ENCODE results near the gene IMPDH1.

IMPDH1 gene

DNA sequence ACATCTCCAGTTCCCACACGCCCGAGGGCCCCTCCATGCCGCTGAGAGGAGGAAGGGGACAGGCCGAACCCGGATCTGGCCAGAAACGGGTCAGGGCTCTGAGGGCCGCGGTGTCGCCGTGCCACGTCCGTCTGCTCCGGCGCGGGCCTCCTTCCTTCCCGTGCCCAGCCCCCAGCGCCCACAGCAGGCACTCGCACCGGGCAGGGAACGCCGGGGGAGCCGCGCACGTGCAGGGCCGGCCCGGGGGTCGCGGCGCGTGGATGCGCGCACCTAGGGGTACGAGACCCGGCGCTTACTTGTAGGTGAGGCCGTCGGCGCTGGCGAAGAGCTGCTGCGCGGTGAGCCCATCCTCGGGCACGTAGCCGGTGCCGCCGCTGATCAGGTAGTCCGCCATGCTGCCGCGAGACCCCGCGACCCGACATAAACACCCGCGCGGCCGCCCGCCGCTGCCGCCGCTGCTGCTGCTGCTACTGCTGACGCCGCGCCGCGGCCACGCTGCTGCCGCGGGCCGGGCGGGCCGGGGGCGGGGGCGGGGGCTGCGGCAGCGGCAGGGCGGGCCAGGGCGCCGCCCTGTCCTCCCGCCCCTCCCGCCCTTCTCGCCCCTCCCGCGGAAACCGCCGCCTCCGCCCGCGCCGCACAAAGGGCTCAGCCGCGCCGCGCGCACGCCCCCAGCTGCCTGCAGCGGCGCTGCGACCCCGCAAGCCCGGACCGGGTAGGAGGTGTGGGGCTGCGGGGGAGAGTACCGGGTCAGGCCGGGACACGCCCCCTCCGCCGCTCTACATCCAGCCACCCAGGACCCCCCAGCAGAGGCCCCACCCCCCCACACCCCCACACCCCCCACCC lies 4.1 kb downstream of the IMPDH1 start:
- DNase-seq (ENCODE audit: low read depth) = no peak

DNA sequence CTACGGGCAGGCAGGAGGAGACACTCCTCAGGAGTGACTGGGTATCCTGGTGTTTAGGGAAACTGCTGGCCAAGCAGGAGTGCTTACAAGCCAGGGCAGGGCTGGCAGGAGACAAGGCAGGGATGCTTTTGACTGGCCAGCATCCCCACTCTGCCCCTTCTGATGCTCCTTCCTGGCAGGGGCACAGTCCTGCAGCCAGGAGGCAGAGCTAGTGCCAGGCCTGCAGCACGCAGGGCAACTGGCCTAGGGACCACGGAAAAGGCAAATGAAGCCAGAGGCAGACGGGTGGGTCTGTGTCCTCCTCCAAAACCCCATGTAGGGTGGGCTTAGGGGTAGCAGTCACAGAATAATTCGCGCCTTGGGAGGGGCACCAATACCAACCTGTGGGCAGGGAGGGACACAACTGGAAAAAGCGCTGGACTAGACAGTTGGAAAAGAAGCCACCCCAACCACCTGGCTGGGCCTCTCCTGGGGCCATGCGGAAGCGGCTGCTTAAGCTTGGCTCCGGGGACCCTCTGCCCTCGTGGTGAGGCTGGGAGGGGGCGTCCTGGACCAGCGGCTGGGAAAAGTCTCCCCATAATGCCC lies 4.8 kb downstream of the IMPDH1 start:
- no peak for DNase-seq (ENCODE audit: low read depth)

DNA sequence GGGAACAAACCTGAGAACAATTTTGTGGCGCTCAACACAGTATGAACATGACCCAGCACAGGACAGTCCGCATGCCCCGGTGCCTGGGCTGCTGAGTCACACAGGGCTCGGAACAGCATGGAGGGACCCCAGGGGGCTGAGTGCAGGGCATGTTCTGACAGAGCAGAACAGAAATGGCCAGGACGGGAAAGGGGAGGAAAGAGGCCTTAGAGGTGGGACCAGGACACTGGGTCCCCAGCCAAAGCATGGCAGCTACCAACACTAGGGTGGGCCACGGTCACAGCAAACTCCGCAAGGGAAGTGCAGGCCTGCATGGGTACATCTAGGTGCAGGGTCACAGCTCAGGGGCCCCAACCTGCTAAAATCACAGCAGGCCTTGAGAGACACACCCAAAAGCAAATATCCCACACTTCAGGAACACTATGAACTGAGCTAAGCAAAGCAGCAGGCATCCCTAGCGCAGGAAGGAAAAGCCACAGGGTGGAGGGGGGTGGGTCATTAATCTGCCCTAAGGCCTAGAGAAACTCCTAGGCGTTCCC lies 5.6 kb downstream of the IMPDH1 start:
- DNase-seq (ENCODE audit: low read depth) = no peak

DNA sequence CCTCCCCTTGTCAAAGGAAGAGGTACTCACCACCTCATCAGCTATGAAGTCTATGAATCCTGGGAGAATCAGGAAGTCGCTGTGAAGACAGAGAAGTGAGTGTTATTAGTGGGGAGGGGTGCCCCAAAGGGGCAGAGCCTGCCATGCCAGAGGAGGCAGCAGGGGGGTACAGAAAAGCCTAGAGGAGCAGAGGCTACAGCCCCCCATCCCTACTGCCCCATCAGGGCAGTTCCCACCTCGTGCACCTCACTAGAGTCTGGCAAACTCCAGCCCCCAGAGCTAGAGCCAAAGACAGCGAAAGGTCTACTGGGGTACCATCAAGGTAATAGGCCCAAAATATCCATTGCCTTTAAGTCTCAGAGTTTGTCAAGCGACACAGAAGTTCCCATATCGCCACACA lies 6.1 kb downstream of the IMPDH1 start:
- DNase-seq (ENCODE audit: low read depth) = no peak

DNA sequence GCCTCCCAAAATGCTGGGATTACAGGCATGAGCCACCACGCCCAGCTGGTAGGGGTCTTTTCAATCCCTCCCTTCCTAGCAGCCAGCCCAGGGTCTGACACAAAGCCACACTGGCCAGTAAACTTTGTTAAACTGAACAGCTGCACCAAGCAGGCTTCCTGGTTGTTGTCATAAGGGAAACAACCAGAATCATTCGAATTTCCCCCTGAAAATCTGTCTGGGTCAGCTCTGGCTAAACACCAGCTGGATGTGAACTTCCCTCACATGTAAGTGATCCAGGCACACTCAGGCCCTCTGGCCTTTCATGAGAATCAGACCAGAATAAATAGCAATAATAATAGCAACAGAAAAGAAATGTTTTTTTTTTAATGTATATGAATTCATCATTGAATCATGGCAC lies 7.4 kb downstream of the IMPDH1 start:
- DNase-seq (ENCODE audit: low read depth) = no peak

DNA sequence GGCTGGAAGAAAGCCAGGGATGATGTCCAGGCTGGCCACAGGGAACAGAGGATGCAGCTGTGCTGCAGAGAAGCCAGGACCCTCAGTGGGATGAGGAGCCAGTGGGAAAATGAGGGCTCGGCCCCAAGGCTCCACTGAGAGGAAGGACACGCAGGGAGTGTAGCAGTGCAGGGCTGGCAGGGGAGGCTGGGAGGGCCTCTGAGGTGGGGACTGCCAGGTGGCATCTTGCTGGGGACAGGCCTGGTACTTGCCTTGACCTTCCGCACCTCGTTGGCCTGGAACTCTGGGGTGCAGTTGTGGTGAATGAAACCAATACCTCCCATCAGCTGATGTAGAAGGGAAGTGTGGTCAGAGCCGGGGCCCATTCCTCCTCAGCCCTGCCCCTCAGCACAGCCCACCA lies 9.2 kb downstream of the IMPDH1 start:
- DNase-seq (ENCODE audit: low read depth) = no peak

DNA sequence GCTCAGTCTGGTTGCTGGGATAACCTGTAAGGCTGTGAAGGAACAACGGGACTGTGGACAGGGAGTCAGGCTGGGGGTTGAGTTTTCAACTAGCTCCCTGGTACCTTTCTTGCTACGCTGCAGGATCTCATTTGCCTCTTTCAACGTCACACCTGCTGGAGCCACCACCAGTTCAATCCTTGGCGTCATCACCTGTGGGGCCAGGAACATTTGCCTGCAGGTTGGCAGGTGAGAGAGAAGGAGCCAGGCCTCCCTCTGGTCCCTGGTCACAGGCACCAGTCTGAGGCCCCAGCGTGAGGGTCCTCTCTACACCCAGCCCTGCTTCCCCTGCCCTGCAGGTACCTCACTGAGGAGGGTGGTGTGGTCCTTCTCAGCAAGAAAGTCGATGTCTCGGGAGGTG lies 9.8 kb downstream of the IMPDH1 start:
- DNase-seq (ENCODE audit: low read depth) = no peak

DNA sequence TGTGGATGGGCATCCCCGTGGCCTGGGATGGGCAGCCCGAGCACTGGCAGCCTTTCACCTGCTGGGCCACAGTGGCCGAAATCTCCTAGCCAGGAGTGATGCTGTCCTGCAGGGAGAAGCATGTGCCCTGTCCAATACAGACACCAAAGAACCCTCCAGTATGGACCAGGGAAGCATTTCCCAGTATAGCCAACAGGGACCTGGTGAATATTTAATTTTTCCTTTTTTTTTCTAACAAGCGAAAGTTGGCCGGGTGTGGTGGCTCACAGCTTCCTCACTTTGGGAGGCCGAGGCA lies 11.0 kb downstream of the IMPDH1 start:
- DNase-seq (ENCODE audit: low read depth) = no peak

DNA sequence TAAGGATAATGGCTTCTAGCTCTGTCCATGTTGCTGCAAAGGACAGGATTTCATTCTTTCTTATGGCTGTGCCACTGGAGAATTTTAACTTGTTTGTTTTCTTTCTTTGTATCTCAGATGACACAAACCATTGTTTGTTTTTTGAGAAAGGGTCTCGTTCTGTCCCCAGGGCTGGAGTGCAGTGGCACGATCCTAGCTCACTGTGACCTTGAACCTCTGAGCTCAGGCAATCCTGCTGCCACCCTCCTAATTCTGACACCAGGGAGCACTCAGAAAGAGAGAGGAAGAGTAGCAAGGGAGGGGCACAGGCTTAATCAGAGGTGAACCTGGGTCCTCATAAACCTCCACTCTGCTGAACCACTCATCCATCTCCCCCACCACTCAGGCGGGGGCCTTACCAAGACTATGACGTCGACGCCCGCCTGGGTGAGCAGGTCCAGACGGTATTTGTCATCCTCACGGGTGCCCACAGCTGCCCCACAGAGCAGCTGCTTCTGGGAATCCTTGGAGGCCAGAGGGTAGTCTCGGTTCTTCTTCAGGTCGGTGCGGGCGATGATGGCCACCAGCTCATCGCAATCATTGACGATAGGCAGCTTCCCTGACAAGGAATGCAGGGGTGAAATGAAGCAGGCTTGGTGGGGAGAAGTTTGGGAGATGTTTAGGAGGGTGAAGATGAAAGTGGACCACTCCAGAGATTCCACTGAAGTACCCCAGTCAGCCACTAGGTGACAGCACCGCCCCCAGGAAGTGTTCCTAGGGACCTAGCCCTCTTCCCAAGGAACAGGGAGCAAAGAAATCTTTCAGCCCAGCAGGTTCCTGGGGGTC lies 11.6 kb downstream of the IMPDH1 start:
- no peak for DNase-seq (ENCODE audit: low read depth)

DNA sequence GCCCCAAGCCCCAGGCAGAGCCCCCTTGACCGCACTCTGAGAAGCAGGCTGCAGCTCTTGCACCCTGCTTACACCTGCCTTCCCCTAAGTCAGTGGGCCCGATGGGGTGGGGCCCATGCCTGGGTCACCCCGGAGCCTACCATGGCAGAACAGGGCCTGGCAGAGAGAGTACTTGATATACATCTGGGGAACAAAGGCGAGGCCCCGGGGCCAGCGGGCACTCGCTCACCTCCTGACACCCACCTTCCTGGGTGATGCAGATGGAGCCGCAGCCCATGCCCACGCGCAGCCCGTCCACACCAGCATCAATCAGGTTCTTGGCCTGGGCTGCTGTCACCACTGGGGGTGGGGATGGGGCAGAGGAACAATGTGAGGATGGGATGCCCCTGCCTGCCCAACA lies 13.4 kb downstream of the IMPDH1 start:
- no peak for DNase-seq (ENCODE audit: low read depth)

DNA sequence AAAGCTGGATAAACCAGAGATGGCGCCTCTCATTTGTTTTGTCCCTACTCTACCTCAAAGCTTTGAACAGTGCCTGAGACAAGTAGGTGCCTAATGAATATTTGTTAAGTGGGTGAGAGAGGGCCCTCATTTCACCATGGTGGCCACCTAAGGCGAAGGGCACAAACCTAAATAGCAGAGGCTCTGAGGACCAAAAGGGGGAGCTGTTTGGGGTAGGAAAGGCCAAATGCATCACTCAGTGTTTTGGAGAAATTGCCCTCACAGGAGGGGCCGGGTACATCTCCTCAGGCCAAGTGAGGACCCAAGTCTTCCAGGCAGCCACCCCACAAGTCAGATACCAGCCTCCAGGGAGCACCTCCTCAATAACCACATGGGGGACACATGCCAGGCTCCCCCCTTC lies 14.0 kb downstream of the IMPDH1 start:
- no peak for DNase-seq (ENCODE audit: low read depth)

DNA sequence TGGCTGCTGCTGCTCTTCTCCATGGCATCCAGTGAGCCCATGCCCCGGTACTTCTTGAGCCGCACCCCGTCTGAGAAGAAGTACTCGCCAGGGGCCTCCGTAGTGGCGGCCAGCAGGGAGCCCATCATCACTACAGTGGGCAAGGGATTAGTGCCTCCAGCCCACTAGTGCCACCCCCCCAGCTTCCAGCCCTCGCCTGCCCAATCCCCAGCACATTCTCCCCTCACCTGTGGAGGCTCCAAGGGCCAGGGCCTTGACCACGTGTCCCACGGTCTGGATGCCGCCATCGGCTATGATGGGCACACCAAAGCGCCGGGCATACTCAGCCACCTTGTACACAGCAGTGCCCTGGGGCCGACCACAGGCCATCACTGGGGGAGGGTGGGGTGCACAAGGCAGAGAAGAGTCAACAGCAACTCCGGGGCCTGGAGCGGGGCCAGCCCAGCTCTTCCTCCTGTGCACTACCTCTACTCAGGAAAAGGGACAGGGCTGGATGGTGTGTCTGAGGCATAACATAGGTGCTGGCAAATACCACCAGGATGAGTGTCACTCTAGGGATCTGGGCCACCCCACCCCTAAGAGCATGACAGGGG lies 14.8 kb downstream of the IMPDH1 start:
- DNase-seq (ENCODE audit: low read depth) = no peak

DNA sequence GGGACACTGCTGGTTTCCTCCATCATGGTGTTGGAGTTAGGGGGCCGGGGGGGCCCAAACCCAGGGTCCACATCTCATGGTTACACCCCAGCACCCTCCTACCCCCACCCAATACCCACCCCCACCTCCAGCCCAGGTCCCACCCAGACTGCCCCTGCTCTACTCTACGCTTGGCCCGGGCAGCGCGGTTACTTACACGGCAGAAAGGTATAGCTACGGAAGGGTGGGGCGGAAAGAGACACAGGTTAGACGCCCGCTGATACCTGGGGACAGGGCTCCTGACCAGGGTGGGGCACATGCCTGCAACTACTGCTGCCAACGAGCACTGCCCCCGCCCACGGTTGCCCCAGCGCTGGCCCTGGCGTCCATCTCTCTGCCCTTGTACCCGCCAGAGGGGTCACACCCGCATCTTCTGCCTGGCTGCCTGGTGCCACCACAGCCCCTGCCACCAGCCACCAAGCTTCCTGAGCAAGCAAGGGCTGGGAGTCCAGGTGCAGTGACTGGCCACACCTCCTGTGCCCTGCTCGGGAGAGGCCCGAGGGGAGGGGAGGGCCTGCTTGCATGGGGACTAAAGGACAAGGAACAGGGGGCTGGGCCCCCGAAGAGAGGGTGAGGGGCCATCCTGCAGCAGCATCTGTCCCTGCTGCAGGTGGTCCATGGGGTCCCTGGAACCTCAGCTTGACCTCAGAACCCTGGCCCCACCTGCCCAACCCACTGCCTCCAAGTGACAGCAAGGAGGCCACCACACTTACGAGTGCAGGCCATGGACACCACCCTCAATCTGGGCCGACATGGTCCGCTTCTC lies 16.1 kb downstream of the IMPDH1 start:
- no peak for DNase-seq (ENCODE audit: low read depth)

DNA sequence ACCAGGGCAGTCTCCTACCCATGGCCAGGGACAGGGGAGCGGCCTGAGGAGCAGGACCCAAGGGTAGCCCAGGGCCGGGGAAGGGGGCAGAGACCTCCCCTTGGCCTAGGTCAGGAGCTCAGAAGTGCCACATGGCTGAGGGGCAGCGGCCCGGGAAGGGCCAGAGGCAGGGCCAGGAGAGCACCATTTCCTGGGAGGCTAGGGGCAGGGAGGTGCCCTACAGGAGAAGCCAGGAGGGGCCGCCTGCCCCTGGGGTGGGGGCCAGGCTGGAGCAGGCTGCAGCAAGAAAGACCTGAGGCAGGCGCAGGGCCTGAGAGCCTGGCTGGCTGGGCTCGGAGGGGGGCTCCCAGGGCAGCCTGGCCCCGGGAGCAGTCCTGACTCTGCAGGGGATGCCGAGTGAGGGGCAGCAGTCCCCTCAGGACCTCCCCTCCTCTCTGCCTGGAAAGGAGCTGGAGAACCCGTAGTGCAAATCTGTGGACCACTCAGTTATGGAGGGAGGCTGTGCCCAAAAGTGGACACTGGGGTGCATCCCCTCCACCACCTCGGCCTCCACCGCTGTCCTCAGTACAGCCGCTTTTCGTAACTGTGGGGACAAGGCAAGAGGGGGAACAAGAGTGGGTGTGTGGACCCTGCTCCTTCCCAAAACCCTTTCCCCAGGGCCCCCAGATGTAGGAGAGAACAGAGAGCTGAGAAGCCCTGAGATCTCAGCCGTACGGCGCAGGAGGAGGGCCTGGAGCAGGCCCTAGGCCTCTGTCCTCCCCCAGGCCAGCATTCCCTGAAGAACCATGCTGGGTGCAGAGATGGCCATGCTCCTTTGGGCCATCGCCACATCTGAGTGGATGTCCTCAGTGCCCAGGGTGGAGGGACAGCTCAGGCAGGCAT lies 17.1 kb downstream of the IMPDH1 start:
- DNase-seq (ENCODE audit: low read depth) = no peak

DNA sequence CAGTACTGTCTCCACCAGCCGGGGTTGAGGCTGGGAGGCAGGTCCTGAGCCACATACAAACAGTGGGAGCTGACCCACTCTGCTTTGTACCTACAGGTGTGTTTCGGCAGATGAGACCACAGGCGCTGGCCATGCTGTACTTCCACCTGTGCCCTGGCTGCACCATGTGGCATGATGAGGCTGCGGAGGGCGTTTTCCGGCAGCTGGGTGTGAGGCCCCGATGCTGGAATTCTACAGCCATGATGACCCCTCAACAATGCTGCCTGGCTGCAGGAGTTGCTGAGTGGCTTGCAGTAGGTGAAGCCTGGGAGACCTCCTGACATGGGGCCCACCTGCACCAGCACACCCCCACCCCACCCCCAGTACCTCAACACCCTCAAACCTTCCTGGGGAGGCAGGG lies 18.0 kb downstream of the IMPDH1 start:
- no peak for DNase-seq (ENCODE audit: low read depth)

DNA sequence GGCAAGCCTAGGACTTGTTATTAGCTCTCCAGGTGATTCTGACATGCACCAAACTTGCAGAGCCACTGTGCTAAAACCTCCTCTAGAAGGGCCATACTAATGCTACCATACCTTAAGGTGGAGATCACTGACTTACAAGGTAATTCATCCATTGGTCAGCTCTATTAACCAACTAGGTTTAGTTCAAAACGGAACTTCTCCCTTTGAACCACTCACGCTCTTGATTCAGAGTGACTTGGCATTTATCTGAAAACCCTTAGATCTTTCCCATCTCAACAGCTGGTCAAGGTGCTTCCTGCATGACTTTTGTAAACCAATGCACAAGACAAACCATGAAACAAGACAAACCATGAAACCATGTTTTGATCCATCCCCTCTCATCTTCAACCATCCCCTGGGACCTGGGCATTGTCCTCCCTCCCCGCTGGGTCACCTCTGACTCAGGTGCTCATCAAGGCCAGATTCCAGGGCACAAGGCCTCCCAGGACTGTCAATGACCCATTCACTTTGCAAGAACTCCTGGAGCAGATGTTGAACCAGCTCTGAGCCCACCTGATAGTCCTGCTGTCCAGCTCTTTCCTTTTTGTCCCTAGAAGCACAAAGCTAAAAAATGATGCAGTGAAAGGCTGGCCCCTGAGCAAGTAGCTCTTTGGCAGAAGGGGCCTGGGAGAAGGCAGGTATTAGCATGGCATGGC lies 18.8 kb downstream of the IMPDH1 start:
- DNase-seq (ENCODE audit: low read depth) = no peak

DNA sequence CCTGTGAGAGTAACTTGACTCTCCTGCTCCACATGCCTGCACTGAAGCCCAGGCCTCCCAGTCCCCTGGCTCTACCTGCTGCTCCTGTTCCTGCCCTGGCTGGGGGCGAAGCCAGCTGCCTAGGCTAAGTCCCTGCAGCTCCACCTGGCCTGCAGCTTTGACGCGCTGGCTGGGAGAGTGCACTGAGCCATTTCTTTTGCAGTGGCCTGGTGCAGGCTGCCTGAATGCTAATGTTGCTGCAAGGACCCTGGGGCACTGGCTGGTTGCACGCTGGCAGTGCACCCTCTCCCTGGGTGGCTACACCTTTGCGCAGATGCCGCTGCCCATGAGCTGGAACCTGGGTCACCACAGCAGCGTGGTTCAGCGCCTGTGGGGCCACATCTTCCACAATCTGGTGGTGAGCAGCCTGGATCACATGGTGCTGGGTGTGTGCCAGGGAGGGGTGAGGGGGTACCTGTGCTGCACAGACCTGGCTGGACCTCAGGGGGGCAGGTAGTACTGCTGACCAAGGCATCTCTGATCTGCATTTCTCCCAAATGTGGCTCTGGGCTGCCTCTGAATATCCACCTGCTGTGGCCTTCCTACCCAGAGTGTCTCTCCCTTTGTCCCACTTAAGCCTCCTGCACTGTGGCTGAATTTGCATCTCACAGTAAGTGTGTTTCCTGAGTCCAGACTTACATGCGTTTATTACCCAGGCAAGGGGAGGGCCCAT lies 20.0 kb downstream of the IMPDH1 start:
- DNase-seq (ENCODE audit: low read depth) = no peak

DNA sequence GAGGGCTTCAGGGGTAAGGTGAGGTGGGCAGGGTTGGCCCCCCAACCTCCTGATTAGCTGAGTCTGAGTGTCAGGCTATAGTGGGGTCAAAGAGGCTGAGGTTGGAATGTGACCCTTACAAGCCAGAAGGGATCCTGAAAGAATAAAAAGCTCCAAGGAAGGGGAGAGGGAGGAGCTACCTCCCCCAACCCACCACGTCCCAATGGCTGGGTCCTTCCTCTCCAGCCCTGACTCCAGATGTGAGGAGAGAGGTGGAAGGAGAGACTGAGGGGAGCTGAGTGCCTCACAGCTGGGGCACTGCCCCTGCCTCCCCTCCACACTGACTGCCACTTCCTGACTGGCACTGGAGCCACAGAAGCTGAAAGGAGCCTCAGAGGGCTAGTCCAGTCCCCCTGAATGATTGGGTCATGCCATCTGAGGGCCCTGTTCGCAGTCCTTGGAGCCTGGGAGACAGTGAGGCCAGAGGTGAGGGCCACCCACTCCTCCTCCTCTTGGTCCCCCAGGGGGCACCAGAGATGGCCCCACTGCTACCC lies 20.6 kb downstream of the IMPDH1 start:
- DNase-seq (ENCODE audit: low read depth) = no peak

DNA sequence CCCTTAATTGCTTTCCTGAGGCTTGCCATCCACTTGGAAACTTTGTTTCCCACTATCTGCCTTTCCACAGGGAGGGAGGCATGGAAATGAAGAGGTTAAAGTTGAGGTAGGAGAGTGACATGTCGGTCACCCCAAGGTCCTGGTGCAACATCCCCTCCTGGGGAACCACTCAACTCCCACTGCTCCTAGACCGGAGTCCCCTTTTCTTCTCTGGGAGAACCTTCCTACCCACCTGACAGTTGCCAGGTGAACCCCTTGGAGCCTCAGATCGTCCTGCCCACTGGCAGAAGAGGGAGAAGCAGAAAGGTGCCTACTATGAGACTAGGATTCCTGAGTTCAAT lies 21.7 kb downstream of the IMPDH1 start:
- DNase-seq (ENCODE audit: low read depth) = no peak

All from GM04503 (cell line).